Measurements from ENCODE around the gene PTPRN2. TPM values are rescaled to one million over a fixed set of nuclear protein-coding genes. Genes with fewer than 3 reads are reported as not detected.
"Not testable (repeated sequence)": the region's sequence is repeated elsewhere in the genome, so short reads cannot be mapped to it uniquely, and the experiment has no call there.

The PTPRN2 gene
- total and polyA plus RNA-seq, 7 donors: 3.2 to 7.1 (median 5.5) TPM

- Histone ChIP-seq H3K9me3 (no peaks in the 10 kb centered on the region), H3K27me3 (peaks cover 0 to 12% (median 0%) of the 10 kb centered on the region in 3 donors), H3K36me3 (no peaks in the 10 kb centered on the region), H3K27ac (no peak overlapping the region), H3K4me1 (no peaks in the 10 kb centered on the region), H3K4me3 (no peak overlapping the region)
- intact Hi-C loops (cut with DNase I): no loop called here
- peak; percentile 51 for DNase-seq
- TF ChIP-seq POLR2A (IDR thresholded peaks at IDR 0.05) (no peak), CTCF (IDR thresholded peaks at IDR 0.05) (no peak), POLR2AphosphoS5 (IDR thresholded peaks at IDR 0.05) (no peak), EP300 (IDR thresholded peaks at IDR 0.05) (no peak)
- WGBS, 2 donors: 94% methylated on average over 14 of the region's 14 CpGs
Observed at GRCh38 chr7:157593541-157593940, 994.1 kb downstream of the PTPRN2 start.

- H3K9me3 ChIP-seq; H3K4me3 ChIP-seq; intact Hi-C loops (cut with DNase I); H3K27ac ChIP-seq; H3K4me1 ChIP-seq; H3K36me3 ChIP-seq: not testable (repeated sequence)
- peak; percentile 20 for DNase-seq
- peaks cover 0 to 20% (median 0%) of the 10 kb centered on the region in 3 donors for H3K27me3 ChIP-seq
- WGBS, 2 donors: 93% methylated on average over 31 of the region's 31 CpGs
Observed at GRCh38 chr7:157592636-157593320, 994.8 kb downstream of the PTPRN2 start.

- no peak overlapping the region for H3K4me3 ChIP-seq
- no peaks in the 10 kb centered on the region for H3K4me1 ChIP-seq
- H3K27ac ChIP-seq: no peak overlapping the region
- 88 to 92% methylated on average over 13 of the region's 13 CpGs for WGBS, 2 donors
- H3K36me3 ChIP-seq: no peaks in the 10 kb centered on the region
- H3K27me3 ChIP-seq: peaks cover 0 to 27% (median 2%) of the 10 kb centered on the region in 3 donors
- DNase-seq: peak; percentile 50
- no peaks in the 10 kb centered on the region for H3K9me3 ChIP-seq
- TF ChIP-seq POLR2AphosphoS5 (IDR thresholded peaks at IDR 0.05): no peak
- TF ChIP-seq EP300 (IDR thresholded peaks at IDR 0.05): no peak
- no peak for TF ChIP-seq CTCF (IDR thresholded peaks at IDR 0.05)
- TF ChIP-seq POLR2A (IDR thresholded peaks at IDR 0.05): no peak
- intact Hi-C loops (cut with DNase I): no loop called here
Observed at GRCh38 chr7:157590526-157590925, 997.1 kb downstream of the PTPRN2 start.

GRCh38 chr7:157589680-157590079 lies 997.9 kb downstream of the PTPRN2 start:
- H3K4me3 ChIP-seq: no peak overlapping the region
- peaks cover 0 to 33% (median 2%) of the 10 kb centered on the region in 3 donors for H3K27me3 ChIP-seq
- intact Hi-C loops (cut with DNase I): no loop called here
- DNase-seq: peak; percentile 33
- H3K27ac ChIP-seq: no peak overlapping the region
- WGBS, 2 donors: 83 to 88% methylated on average over 11 of the region's 11 CpGs
- TF ChIP-seq POLR2A (IDR thresholded peaks at IDR 0.05) (no peak), POLR2AphosphoS5 (IDR thresholded peaks at IDR 0.05) (no peak), CTCF (IDR thresholded peaks at IDR 0.05) (no peak), EP300 (IDR thresholded peaks at IDR 0.05) (no peak)
- H3K4me1 ChIP-seq: no peaks in the 10 kb centered on the region
- no peaks in the 10 kb centered on the region for H3K36me3 ChIP-seq
- no peaks in the 10 kb centered on the region for H3K9me3 ChIP-seq

- H3K4me1 ChIP-seq: no peaks in the 10 kb centered on the region
- intact Hi-C loops (cut with DNase I): no loop called here
- no peak overlapping the region for H3K27ac ChIP-seq
- H3K4me3 ChIP-seq: no peak overlapping the region
- 57 to 86% methylated on average over 34 of the region's 34 CpGs for WGBS, 2 donors
- TF ChIP-seq POLR2A (IDR thresholded peaks at IDR 0.05): no peak
- TF ChIP-seq CTCF (IDR thresholded peaks at IDR 0.05): no peak
- no peak for TF ChIP-seq POLR2AphosphoS5 (IDR thresholded peaks at IDR 0.05)
- no peak for TF ChIP-seq EP300 (IDR thresholded peaks at IDR 0.05)
- DNase-seq: peak; percentile 40
- peaks cover 0 to 33% (median 2%) of the 10 kb centered on the region in 3 donors for H3K27me3 ChIP-seq
- no peaks in the 10 kb centered on the region for H3K9me3 ChIP-seq
- H3K36me3 ChIP-seq: no peaks in the 10 kb centered on the region
Observed at GRCh38 chr7:157587805-157588560, 999.6 kb downstream of the PTPRN2 start.

All from sigmoid colon (tissue), 7 donors.